ENCODE data around the gene ARHGAP42. TPM values are rescaled to one million over a fixed set of nuclear protein-coding genes. Genes with fewer than 3 reads are reported as not detected.

Gene ARHGAP42
- total RNA-seq, 4 donors from 2014 or later: 5.1 to 10.6 (median 8.0) TPM

GRCh38 chr11:100757646-100758045, 70.6 kb downstream of the ARHGAP42 start:
- H3K27ac ChIP-seq (replicated peaks in 1 of 4): no peak overlapping the region
- no peaks in the 10 kb centered on the region for H3K36me3 ChIP-seq
- peaks cover 0 to 22% (median 6%) of the 10 kb centered on the region in 4 donors for H3K4me1 ChIP-seq
- no peaks in the 10 kb centered on the region for H3K9me3 ChIP-seq
- H3K4me3 ChIP-seq: no peak overlapping the region
- TF ChIP-seq POLR2A (IDR thresholded peaks at IDR 0.05; ENCODE audit: low read depth) (no peak), POLR2AphosphoS5 (IDR thresholded peaks at IDR 0.05) (no peak), CTCF (IDR thresholded peaks at IDR 0.05) (no peak), EP300 (IDR thresholded peaks at IDR 0.05) (no peak)
- 55% methylated on average over 1 of the region's 1 CpG for WGBS
- no peak for DNase-seq (ENCODE audit: extremely low spot score)
- H3K27me3 ChIP-seq: no peaks in the 10 kb centered on the region
- intact Hi-C loops (cut with DNase I): no loop called here

- H3K4me3 ChIP-seq: no peak overlapping the region
- H3K36me3 ChIP-seq: no peaks in the 10 kb centered on the region
- DNase-seq (ENCODE audit: extremely low spot score): no peak
- WGBS: 70% methylated on average over 2 of the region's 2 CpGs
- intact Hi-C loops (cut with DNase I): no loop called here
- no peak overlapping the region for H3K27ac ChIP-seq (replicated peaks in 1 of 4)
- TF ChIP-seq POLR2A (IDR thresholded peaks at IDR 0.05; ENCODE audit: low read depth) (no peak), POLR2AphosphoS5 (IDR thresholded peaks at IDR 0.05) (no peak), CTCF (IDR thresholded peaks at IDR 0.05) (no peak), EP300 (IDR thresholded peaks at IDR 0.05) (no peak)
- no peaks in the 10 kb centered on the region for H3K27me3 ChIP-seq
- H3K9me3 ChIP-seq: no peaks in the 10 kb centered on the region
- peaks cover 0 to 12% (median 4%) of the 10 kb centered on the region in 4 donors for H3K4me1 ChIP-seq
Measured at GRCh38 chr11:100759106-100759505, 72.0 kb downstream of the ARHGAP42 start.

- Histone ChIP-seq H3K4me3 (no peak overlapping the region), H3K27me3 (no peaks in the 10 kb centered on the region), H3K36me3 (no peaks in the 10 kb centered on the region), H3K27ac (replicated peaks in 1 of 4) (no peak overlapping the region), H3K4me1 (peaks cover 0 to 12% (median 4%) of the 10 kb centered on the region in 4 donors), H3K9me3 (no peaks in the 10 kb centered on the region)
- DNase-seq (ENCODE audit: extremely low spot score): no peak
- intact Hi-C loops (cut with DNase I): no loop called here
- TF ChIP-seq POLR2AphosphoS5 (IDR thresholded peaks at IDR 0.05): no peak
- TF ChIP-seq POLR2A (IDR thresholded peaks at IDR 0.05; ENCODE audit: low read depth): no peak
- no peak for TF ChIP-seq CTCF (IDR thresholded peaks at IDR 0.05)
- 73% methylated on average over 3 of the region's 3 CpGs for WGBS
Measured at GRCh38 chr11:100759856-100760255, 72.8 kb downstream of the ARHGAP42 start.

- no peak for DNase-seq (ENCODE audit: extremely low spot score)
- intact Hi-C loops (cut with DNase I): no loop called here
- no peak for TF ChIP-seq CTCF (IDR thresholded peaks at IDR 0.05)
- no peak for TF ChIP-seq EP300 (IDR thresholded peaks at IDR 0.05)
- TF ChIP-seq POLR2A (IDR thresholded peaks at IDR 0.05; ENCODE audit: low read depth): no peak
- TF ChIP-seq POLR2AphosphoS5 (IDR thresholded peaks at IDR 0.05): no peak
- no peaks in the 10 kb centered on the region for H3K27me3 ChIP-seq
- no peak overlapping the region for H3K4me3 ChIP-seq
- H3K27ac ChIP-seq (replicated peaks in 1 of 4): no peak overlapping the region
- no peaks in the 10 kb centered on the region for H3K36me3 ChIP-seq
- H3K4me1 ChIP-seq: peaks cover 0 to 12% (median 4%) of the 10 kb centered on the region in 4 donors
- no peaks in the 10 kb centered on the region for H3K9me3 ChIP-seq
Measured at GRCh38 chr11:100760744-100761143, 73.7 kb downstream of the ARHGAP42 start.

- Histone ChIP-seq H3K27me3 (no peaks in the 10 kb centered on the region), H3K4me1 (peaks cover 0 to 12% (median under 1%) of the 10 kb centered on the region in 4 donors), H3K4me3 (no peak overlapping the region), H3K36me3 (no peaks in the 10 kb centered on the region), H3K27ac (replicated peaks in 1 of 4) (no peak overlapping the region), H3K9me3 (no peaks in the 10 kb centered on the region)
- no peak for DNase-seq (ENCODE audit: extremely low spot score)
- WGBS: 70% methylated on average over 6 of the region's 6 CpGs
- TF ChIP-seq POLR2AphosphoS5 (IDR thresholded peaks at IDR 0.05) (no peak), EP300 (IDR thresholded peaks at IDR 0.05) (no peak), CTCF (IDR thresholded peaks at IDR 0.05) (no peak), POLR2A (IDR thresholded peaks at IDR 0.05; ENCODE audit: low read depth) (no peak)
- intact Hi-C loops (cut with DNase I): no loop called here
Measured at GRCh38 chr11:100761841-100762240, 74.8 kb downstream of the ARHGAP42 start.
